CD8-positive, alpha-beta memory T cell (primary cell): ENCODE measurements around the gene SDK1. TPM values are rescaled to one million over a fixed set of nuclear protein-coding genes. Genes with fewer than 3 reads are reported as not detected.

Experiments used
- CTCF ChIA-PET: fragments of 350-600 bp; sonication (Branson Sonifier 250); formaldehyde crosslinking; loops from one replicate; lab custom pipeline; 2021; ENCODE audit warnings: antibody characterized with exemption; lab: Charles Lee
- POLR2A ChIA-PET: fragments of 350-600 bp; sonication (Branson Sonifier 250); formaldehyde crosslinking; loops from one replicate; lab custom pipeline; 2021; ENCODE audit warnings: antibody characterized with exemption; lab: Charles Lee
- DNase-seq, 5 donors: peaks; one replicate each; pipeline versions ENCODE4 v3.0.0 to v3.0.0-alpha.2; 2020 to 2022; ENCODE audit warnings: mixed read lengths in 1 of 5
- H3K27ac ChIP-seq: one replicate; pipeline ENCODE4 v1.7.0; 2013; ENCODE audit warnings: low read depth, mild to moderate bottlenecking, low read length, moderate library complexity
- H3K27me3 ChIP-seq: 2 replicates; pipeline ENCODE4 v1.7.0; 2013; ENCODE audit warnings: low read length, mild to moderate bottlenecking; ENCODE audit not compliant: insufficient read depth, poor library complexity, severe bottlenecking
- H3K36me3 ChIP-seq: 2 replicates; pipeline ENCODE4 v1.7.0; 2013; ENCODE audit warnings: mild to moderate bottlenecking, low read length, moderate library complexity; ENCODE audit not compliant: insufficient read depth
- H3K4me1 ChIP-seq: 2 replicates; pipeline ENCODE4 v1.7.0; 2013; ENCODE audit warnings: mild to moderate bottlenecking, low read length, moderate library complexity; ENCODE audit not compliant: insufficient read depth
- H3K4me3 ChIP-seq: 2 replicates; pipeline ENCODE4 v1.7.0; 2013; ENCODE audit warnings: mild to moderate bottlenecking, low read length
- H3K9me3 ChIP-seq: 2 replicates; pipeline ENCODE4 v1.7.0; 2013; ENCODE audit warnings: mild to moderate bottlenecking, low read length
- H3K27ac Mint-ChIP-seq, 8 donors: one replicate each; pipeline ENCODE4 v1.8.0; 2020 to 2021; ENCODE audit warnings: mixed read lengths in 8 of 8, mild to moderate bottlenecking in 6 of 8, inconsistent platforms in 3 of 8, moderate library complexity in 3 of 8
- H3K27me3 Mint-ChIP-seq, 2 donors: one replicate each; pipeline ENCODE4 v1.8.0; 2020 to 2021; ENCODE audit warnings: mixed read lengths in 2 of 2, mild to moderate bottlenecking in 1 of 2, moderate library complexity in 1 of 2
- H3K36me3 Mint-ChIP-seq, 3 donors: one replicate each; pipeline ENCODE4 v1.8.0; 2020 to 2021; ENCODE audit warnings: mixed read lengths in 3 of 3, inconsistent platforms in 1 of 3, mild to moderate bottlenecking in 1 of 3
- H3K4me1 Mint-ChIP-seq, 3 donors: one replicate each; pipeline ENCODE4 v1.8.0; 2020 to 2021; ENCODE audit warnings: mixed read lengths in 3 of 3, inconsistent platforms in 1 of 3, mild to moderate bottlenecking in 1 of 3
- H3K4me3 Mint-ChIP-seq, 7 donors: one replicate each; pipeline ENCODE4 v1.8.0; 2020 to 2021; ENCODE audit warnings: mixed read lengths in 7 of 7, mild to moderate bottlenecking in 6 of 7, moderate library complexity in 4 of 7, inconsistent platforms in 2 of 7
- H3K9me3 Mint-ChIP-seq, 5 donors: one replicate each; pipeline ENCODE4 v1.8.0; 2020 to 2022; ENCODE audit warnings: mixed read lengths in 5 of 5, mild to moderate bottlenecking in 3 of 5, moderate library complexity in 2 of 5, inconsistent platforms in 1 of 5
- polyA plus RNA-seq: library from polyadenylated mRNA; unstranded; fragments of 300-500 nt; fragmentation: Illumina TruSeq; gene quantifications from one replicate; pipeline ENCODE4 v1.2.3, GENCODE V29; 2021
- total RNA-seq, 2 experiments: library from RNA; stranded (reverse); gene quantifications; one replicate each; pipeline ENCODE4 v1.2.3, GENCODE V29; 2021

Gene SDK1
- total and polyA plus RNA-seq, 3 experiments from 2014 or later: 0.04 TPM; not detected in 1

- Histone ChIP-seq H3K4me1 (peaks cover 10% of the 10 kb centered on the region), H3K27ac (no peak overlapping the region), H3K27me3 (peaks cover 5% of the 10 kb centered on the region), H3K9me3 (no peaks in the 10 kb centered on the region), H3K4me3 (no peak overlapping the region), H3K36me3 (no peaks in the 10 kb centered on the region)
- Mint-ChIP-seq H3K36me3 (peaks cover 0 to 1% (median 0%) of the 10 kb centered on the region in 3 donors), H3K9me3 (no peaks in the 10 kb centered on the region), H3K27ac (peak overlapping the region in 1 of 8 donors; percentile 76), H3K4me1 (peaks cover 3 to 15% (median 4%) of the 10 kb centered on the region in 3 donors), H3K4me3 (no peak overlapping the region), H3K27me3 (peaks cover 19 to 61% of the 10 kb centered on the region in 2 donors)
- no peak for DNase-seq
- ChIA-PET CTCF (no interaction called here), POLR2A (no interaction called here)
Observed at GRCh38 chr7:3297105-3297819, 3.8 kb upstream of the SDK1 start.

GRCh38 chr7:3300221-3300650, 816 bp upstream of the SDK1 start:
- POLR2A ChIA-PET: no interaction called here
- H3K36me3 ChIP-seq: no peaks in the 10 kb centered on the region
- no peak overlapping the region for H3K27ac ChIP-seq
- H3K27me3 ChIP-seq: peaks cover 5% of the 10 kb centered on the region
- H3K4me3 ChIP-seq: no peak overlapping the region
- CTCF ChIA-PET: interaction anchor here (1.0 to 1.8 kb wide), 5 partner anchors 9 to 373 kb away, joined by 3 to 7 read pairs (median 3); no protein-coding TSS in a partner anchor
- no peaks in the 10 kb centered on the region for H3K9me3 Mint-ChIP-seq
- H3K4me3 Mint-ChIP-seq: peak overlapping the region; percentile 11 to 81 (median 55)
- H3K4me1 ChIP-seq: peaks cover 10% of the 10 kb centered on the region
- no peaks in the 10 kb centered on the region for H3K9me3 ChIP-seq
- H3K27me3 Mint-ChIP-seq: peaks cover 22 to 50% of the 10 kb centered on the region in 2 donors
- no peak for DNase-seq
- peak overlapping the region in 1 of 8 donors; percentile 37 for H3K27ac Mint-ChIP-seq
- peaks cover 0 to 1% (median 0%) of the 10 kb centered on the region in 3 donors for H3K36me3 Mint-ChIP-seq
- peaks cover 12 to 22% (median 12%) of the 10 kb centered on the region in 3 donors for H3K4me1 Mint-ChIP-seq

- ChIA-PET CTCF (interaction anchor here (0.7 to 1.6 kb wide), 4 partner anchors 9 to 597 kb away, joined by 3 to 4 read pairs (median 3); no protein-coding TSS in a partner anchor), POLR2A (no interaction called here)
- peaks cover 5% of the 10 kb centered on the region for H3K27me3 ChIP-seq
- no peak overlapping the region for H3K4me3 ChIP-seq
- Mint-ChIP-seq H3K27ac (no peak overlapping the region), H3K4me3 (no peak overlapping the region), H3K9me3 (no peaks in the 10 kb centered on the region), H3K36me3 (peaks cover 0 to 1% (median 0%) of the 10 kb centered on the region in 3 donors), H3K27me3 (peaks cover 19 to 52% of the 10 kb centered on the region in 2 donors), H3K4me1 (peaks cover 12 to 22% (median 12%) of the 10 kb centered on the region in 3 donors)
- no peaks in the 10 kb centered on the region for H3K9me3 ChIP-seq
- H3K36me3 ChIP-seq: no peaks in the 10 kb centered on the region
- DNase-seq: no peak
- H3K4me1 ChIP-seq: peaks cover 10% of the 10 kb centered on the region
- no peak overlapping the region for H3K27ac ChIP-seq
Observed at GRCh38 chr7:3301449-3301731, 338 bp downstream of the SDK1 start.

- Histone ChIP-seq H3K4me3 (peak overlapping the region; percentile 60), H3K4me1 (peaks cover 10% of the 10 kb centered on the region), H3K27me3 (peaks cover 5% of the 10 kb centered on the region), H3K9me3 (no peaks in the 10 kb centered on the region), H3K36me3 (no peaks in the 10 kb centered on the region), H3K27ac (no peak overlapping the region)
- Mint-ChIP-seq H3K27me3 (peaks cover 19 to 46% of the 10 kb centered on the region in 2 donors), H3K4me1 (peaks cover 12 to 22% (median 12%) of the 10 kb centered on the region in 3 donors), H3K36me3 (peaks cover 0 to 1% (median 0%) of the 10 kb centered on the region in 3 donors), H3K4me3 (peak overlapping the region; percentile 76 to 91 (median 87)), H3K9me3 (no peaks in the 10 kb centered on the region), H3K27ac (peak overlapping the region in 7 of 8 donors; percentile 58 to 82 (median 68))
- ChIA-PET POLR2A (no interaction called here), CTCF (interaction anchor here (0.7 to 2.0 kb wide), 5 partner anchors 9 to 596 kb away, joined by 3 to 7 read pairs (median 4); no protein-coding TSS in a partner anchor)
- peak in 1 of 5 donors; percentile 12 for DNase-seq
Observed at GRCh38 chr7:3301831-3302618, 973 bp downstream of the SDK1 start.

GRCh38 chr7:3302681-3303320, 1.7 kb downstream of the SDK1 start:
- peaks cover 14 to 41% of the 10 kb centered on the region in 2 donors for H3K27me3 Mint-ChIP-seq
- CTCF ChIA-PET: interaction anchor here (1.3 to 2.0 kb wide), 4 partner anchors 8 to 370 kb away, joined by 3 to 7 read pairs (median 4); no protein-coding TSS in a partner anchor
- H3K4me1 ChIP-seq: peaks cover 10% of the 10 kb centered on the region

GRCh38 chr7:3304131-3304530, 3.1 kb downstream of the SDK1 start:
- no peak overlapping the region for H3K4me3 ChIP-seq
- H3K36me3 Mint-ChIP-seq: peaks cover 0 to 1% (median 0%) of the 10 kb centered on the region in 3 donors
- peaks cover 12 to 22% (median 12%) of the 10 kb centered on the region in 3 donors for H3K4me1 Mint-ChIP-seq
- no peak overlapping the region for H3K27ac Mint-ChIP-seq
- ChIA-PET POLR2A (no interaction called here), CTCF (interaction anchor here (0.9 kb wide), 1 partner anchor 8 kb away, joined by 3 read pairs; no protein-coding TSS in a partner anchor)
- H3K36me3 ChIP-seq: no peaks in the 10 kb centered on the region
- H3K27ac ChIP-seq: no peak overlapping the region
- H3K27me3 Mint-ChIP-seq: peaks cover 14 to 43% of the 10 kb centered on the region in 2 donors
- no peaks in the 10 kb centered on the region for H3K9me3 ChIP-seq
- peaks cover 10% of the 10 kb centered on the region for H3K4me1 ChIP-seq
- no peak for DNase-seq
- H3K4me3 Mint-ChIP-seq: peak overlapping the region in 1 of 7 donors; percentile 5
- H3K27me3 ChIP-seq: peaks cover 5% of the 10 kb centered on the region
- no peaks in the 10 kb centered on the region for H3K9me3 Mint-ChIP-seq

More at GRCh38 chr7:3302681-3303320, 1.7 kb downstream of the SDK1 start:
- peak overlapping the region; percentile 76 to 91 (median 87) for H3K4me3 Mint-ChIP-seq
- POLR2A ChIA-PET: no interaction called here
- Histone ChIP-seq H3K9me3 (no peaks in the 10 kb centered on the region), H3K36me3 (no peaks in the 10 kb centered on the region), H3K27me3 (peaks cover 5% of the 10 kb centered on the region), H3K27ac (no peak overlapping the region), H3K4me3 (no peak overlapping the region)
- DNase-seq: no peak
- peak overlapping the region in 1 of 8 donors; percentile 58 for H3K27ac Mint-ChIP-seq
- no peaks in the 10 kb centered on the region for H3K9me3 Mint-ChIP-seq
- peaks cover 0 to 1% (median 0%) of the 10 kb centered on the region in 3 donors for H3K36me3 Mint-ChIP-seq
- H3K4me1 Mint-ChIP-seq: peaks cover 12 to 22% (median 12%) of the 10 kb centered on the region in 3 donors

GRCh38 chr7:3307435-3307834, 6.4 kb downstream of the SDK1 start:
- no peaks in the 10 kb centered on the region for H3K27me3 ChIP-seq
- no peaks in the 10 kb centered on the region for H3K9me3 Mint-ChIP-seq
- peaks cover 13 to 56% of the 10 kb centered on the region in 2 donors for H3K27me3 Mint-ChIP-seq
- no peaks in the 10 kb centered on the region for H3K36me3 Mint-ChIP-seq
- no peaks in the 10 kb centered on the region for H3K36me3 ChIP-seq
- DNase-seq: no peak
- no peak overlapping the region for H3K4me3 Mint-ChIP-seq
- CTCF ChIA-PET: no interaction called here
- no peak overlapping the region for H3K27ac ChIP-seq
- H3K4me1 ChIP-seq: no peaks in the 10 kb centered on the region
- no peak overlapping the region for H3K4me3 ChIP-seq
- no peaks in the 10 kb centered on the region for H3K9me3 ChIP-seq
- no peak overlapping the region for H3K27ac Mint-ChIP-seq
- H3K4me1 Mint-ChIP-seq: peaks cover 5 to 7% (median 6%) of the 10 kb centered on the region in 3 donors
- POLR2A ChIA-PET: interaction anchor here (0.6 kb wide), 1 partner anchor 13 kb away, joined by 6 read pairs; no protein-coding TSS in a partner anchor
